Coronary artery (tissue), 2 donors: ENCODE results near the gene PID1.

Source experiments
- DNase-seq: peaks from one replicate; pipeline ENCODE4 v3.0.0-alpha.2; 2017; ENCODE audit warnings: low spot score
- H3K27ac ChIP-seq, 2 donors: fragments of 200-600 bp; sonication (generic); one replicate each; pipeline ENCODE4 v1.5.1; 2016 to 2019
- H3K4me3 ChIP-seq: fragments of 200-600 bp; sonication (generic); 2 replicates; pipeline ENCODE4 v1.5.1; 2016; ENCODE audit warnings: mild to moderate bottlenecking, moderate library complexity
- TF ChIP-seq, protein P1 (sequence below): fragments of 200-600 bp; sonication (generic); IDR thresholded peaks from one replicate; pipeline ENCODE4 v1.5.1; 2019; ENCODE audit warnings: antibody characterized with exemption

PID1 gene

DNA sequence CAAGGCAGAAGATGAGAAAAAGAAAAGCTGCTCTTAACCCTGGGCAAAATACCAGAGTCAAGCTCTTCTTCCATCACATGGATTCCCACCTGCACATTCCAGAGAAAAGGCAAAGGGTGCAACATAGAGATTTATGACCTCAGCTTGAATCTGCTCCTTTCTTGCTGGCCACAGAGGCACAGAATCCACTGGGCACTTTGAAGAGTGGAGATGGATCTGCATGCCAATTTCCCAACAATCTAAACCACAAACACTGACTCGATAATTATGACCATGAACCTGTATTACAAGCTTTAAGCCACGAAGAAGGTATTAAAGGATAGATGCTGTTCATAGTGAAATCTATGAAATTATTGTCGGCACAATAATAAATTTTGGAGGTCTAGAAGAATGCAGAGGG, 237.3 kb downstream of the PID1 start:
- H3K27ac ChIP-seq: no peak overlapping the region
- no peak overlapping the region for H3K4me3 ChIP-seq
- TF ChIP-seq, protein P1, sequence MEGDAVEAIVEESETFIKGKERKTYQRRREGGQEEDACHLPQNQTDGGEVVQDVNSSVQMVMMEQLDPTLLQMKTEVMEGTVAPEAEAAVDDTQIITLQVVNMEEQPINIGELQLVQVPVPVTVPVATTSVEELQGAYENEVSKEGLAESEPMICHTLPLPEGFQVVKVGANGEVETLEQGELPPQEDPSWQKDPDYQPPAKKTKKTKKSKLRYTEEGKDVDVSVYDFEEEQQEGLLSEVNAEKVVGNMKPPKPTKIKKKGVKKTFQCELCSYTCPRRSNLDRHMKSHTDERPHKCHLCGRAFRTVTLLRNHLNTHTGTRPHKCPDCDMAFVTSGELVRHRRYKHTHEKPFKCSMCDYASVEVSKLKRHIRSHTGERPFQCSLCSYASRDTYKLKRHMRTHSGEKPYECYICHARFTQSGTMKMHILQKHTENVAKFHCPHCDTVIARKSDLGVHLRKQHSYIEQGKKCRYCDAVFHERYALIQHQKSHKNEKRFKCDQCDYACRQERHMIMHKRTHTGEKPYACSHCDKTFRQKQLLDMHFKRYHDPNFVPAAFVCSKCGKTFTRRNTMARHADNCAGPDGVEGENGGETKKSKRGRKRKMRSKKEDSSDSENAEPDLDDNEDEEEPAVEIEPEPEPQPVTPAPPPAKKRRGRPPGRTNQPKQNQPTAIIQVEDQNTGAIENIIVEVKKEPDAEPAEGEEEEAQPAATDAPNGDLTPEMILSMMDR: no peak
- no peak for DNase-seq

DNA sequence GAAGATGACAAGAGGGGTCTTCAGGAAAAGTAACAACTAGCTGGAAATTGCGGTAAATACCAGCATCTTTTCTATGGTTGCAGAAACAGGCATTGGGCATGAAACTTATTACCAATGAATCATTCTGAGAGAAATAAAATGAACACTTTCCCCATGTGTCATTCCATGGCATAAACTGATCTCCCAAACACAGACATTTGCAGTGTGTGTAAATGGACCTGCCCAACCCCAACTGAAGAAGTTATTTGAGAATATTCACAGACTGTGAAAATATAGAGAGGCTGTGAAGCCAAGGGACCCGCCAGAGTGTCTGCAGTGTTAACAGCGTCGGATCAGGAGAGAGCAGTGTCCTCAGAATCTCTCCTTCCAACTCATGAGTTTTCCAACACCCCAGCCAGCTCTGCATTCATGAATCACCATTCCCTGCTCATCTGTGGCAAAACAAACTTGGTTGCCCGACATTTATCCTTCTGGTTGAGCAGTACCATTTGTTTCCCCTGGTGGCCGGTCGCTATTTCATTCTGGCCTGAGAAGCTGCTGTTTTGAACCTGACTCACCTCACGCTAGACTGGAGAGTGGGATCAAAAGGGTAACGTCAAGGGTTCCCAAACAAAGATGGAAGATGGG, 238.4 kb downstream of the PID1 start:
- Histone ChIP-seq H3K4me3 (no peak overlapping the region), H3K27ac (peak overlapping the region in 1 of 2 donors; percentile 7)
- no peak for DNase-seq
- TF ChIP-seq, protein P1: no peak

DNA sequence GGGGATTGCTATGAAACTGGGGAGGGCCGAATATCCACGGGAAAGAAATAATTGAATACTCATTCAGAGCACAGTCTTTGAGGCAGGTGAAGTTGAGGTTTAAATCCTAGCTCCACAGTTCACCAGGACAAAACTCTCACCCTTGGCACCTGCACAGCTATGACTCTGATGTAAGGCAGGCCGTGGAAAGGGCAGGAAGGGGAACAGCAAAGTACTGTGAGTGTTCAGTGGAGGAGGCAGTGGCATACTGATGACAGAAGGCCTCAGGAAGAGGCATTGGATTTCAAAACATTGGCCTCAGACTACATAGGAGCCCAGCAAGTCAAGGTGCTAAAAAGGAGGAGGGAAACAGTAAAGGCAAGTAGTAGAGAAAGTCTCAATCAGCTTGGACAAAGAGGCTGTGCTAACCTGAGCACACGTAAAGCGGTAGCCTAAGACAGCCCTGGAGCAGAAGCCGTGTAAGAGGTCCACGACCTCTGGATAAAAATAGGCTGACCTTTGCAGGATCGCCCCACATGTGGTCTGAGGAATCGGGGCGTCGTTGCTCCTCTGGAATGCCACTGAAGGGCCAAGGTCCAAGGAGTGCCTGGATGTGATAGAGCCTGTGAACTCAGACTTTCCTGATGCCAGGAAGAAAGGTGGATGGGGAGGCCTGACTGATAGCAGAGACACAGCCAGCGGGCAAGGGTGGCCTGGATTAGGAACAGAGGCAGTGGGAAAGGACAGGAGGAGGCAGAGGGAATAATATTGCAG, 243.6 kb downstream of the PID1 start:
- Histone ChIP-seq H3K4me3 (no peak overlapping the region), H3K27ac (peak overlapping the region in 1 of 2 donors; percentile 8)
- TF ChIP-seq, protein P1: no peak
- DNase-seq: no peak

DNA sequence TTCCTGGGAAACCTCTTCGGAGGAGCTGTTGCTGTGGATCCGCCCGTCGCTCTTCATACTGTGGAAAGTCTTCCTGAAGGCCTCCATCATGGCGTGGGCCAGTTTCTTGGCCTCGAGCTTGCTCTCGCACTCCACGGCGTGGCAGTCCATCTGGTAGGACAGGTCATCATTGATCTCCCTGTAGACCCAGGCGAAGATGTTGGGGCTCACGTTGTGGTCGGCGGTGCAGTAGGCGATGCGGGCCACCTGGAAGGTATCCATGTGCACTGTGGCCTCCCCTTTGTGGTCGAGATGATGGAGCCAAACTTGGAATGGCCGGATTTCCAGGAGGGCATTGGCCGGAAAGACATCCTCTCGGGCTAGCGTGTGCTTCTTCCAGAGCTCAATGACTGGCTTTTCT, 245.4 kb downstream of the PID1 start:
- DNase-seq: no peak
- Histone ChIP-seq H3K4me3 (no peak overlapping the region), H3K27ac (no peak overlapping the region)
- TF ChIP-seq, protein P1: no peak

DNA sequence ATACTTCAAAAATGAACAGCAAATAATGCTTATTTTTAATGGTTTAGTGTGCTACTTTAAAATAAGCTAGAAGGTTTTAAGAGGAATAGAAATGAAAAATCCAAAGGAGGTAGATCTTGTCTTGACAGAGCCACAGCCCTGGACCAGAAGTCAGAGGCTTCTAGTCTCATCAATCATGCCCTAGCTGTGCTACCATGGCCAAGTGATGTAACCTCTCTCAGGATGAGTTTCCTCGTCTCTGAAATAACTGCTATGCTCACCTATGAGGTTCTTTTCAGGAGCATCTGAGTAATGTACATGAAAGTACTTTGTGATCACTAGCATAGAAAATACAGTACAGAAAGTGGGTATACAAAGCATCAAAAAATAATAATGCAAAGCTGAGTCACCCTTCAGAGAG, 248.4 kb downstream of the PID1 start:
- DNase-seq: no peak
- TF ChIP-seq, protein P1: no peak
- H3K4me3 ChIP-seq: no peak overlapping the region
- H3K27ac ChIP-seq: no peak overlapping the region

DNA sequence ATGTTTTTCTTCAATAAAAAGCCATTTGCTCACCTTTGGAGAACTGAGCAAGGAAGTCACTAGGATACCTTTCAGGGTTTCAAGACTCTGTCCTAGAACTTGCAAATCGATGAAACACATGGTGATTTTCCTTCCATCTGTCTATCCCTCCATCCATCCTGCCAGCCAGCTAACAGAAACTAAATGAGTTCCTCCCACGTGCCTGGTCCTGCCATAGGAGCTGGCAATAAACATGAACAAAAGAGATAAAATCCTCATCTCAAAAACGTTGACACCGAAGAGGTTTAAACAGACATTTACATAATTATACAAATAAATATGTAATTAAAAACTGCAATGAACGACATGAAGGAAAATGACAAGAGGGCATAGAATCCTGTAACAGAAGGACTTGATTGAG, 249.0 kb downstream of the PID1 start:
- H3K27ac ChIP-seq: no peak overlapping the region
- TF ChIP-seq, protein P1: no peak
- no peak for DNase-seq
- H3K4me3 ChIP-seq: no peak overlapping the region

DNA sequence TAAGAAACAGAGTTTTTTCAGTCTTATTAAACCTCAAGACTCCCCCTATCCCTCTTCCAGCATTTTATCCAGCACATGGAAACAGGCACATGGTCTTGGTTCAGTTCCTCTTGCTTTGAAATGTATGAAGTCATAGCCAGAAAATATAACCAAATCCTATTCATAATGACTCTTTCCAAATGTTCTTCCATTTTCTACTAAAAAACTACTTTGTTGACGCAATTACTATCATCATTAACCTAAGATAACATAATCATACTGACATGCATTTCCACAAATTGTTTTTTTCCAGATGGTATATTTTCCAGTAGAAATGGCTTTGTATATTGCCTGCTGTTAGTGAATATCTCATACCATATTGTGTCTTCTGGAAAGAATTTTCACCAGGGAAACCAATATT, 261.3 kb downstream of the PID1 start:
- Histone ChIP-seq H3K27ac (no peak overlapping the region), H3K4me3 (no peak overlapping the region)
- DNase-seq: no peak
- TF ChIP-seq, protein P1: no peak
